ENCODE measurements around the gene CLTA. TPM values are rescaled to one million over a fixed set of nuclear protein-coding genes. Genes with fewer than 3 reads are reported as not detected.
"Not testable (repeated sequence)": the region's sequence is repeated elsewhere in the genome, so short reads cannot be mapped to it uniquely, and the experiment has no call there.

The CLTA gene
- total RNA-seq, 2 experiments from 2014 or later, result 123 to 133 TPM

GRCh38 chr9:36169708-36170107 is 21.0 kb upstream of the CLTA start:
- no peak overlapping the region for H3K27ac Mint-ChIP-seq
- H3K4me1 Mint-ChIP-seq, result peaks cover 6% of the 10 kb centered on the region
- no peak overlapping the region for H3K4me3 Mint-ChIP-seq
- no peak for ATAC-seq
- intact Hi-C loops (cut with DNase I, micrococcal nuclease), result loop anchor here in 1 of 2 experiments (5.0 kb wide), 1 partner anchor 132 kb away; the partner anchor contains the start of gene RECK
- POLR2A ChIA-PET, result no interaction called here
- no peaks in the 10 kb centered on the region for H3K27me3 Mint-ChIP-seq
- CTCF ChIA-PET, result interaction anchor here (5.2 to 15.4 kb wide), 2 partner anchors 20 to 67 kb away, joined by 25 to 246 read pairs; partner anchors contain the start of gene CLTA
- no peaks in the 10 kb centered on the region for H3K36me3 Mint-ChIP-seq (ENCODE audit: low read depth)
- DNase-seq, result no peak
- H3K9me3 Mint-ChIP-seq (ENCODE audit: low read depth), result no peaks in the 10 kb centered on the region

DNA sequence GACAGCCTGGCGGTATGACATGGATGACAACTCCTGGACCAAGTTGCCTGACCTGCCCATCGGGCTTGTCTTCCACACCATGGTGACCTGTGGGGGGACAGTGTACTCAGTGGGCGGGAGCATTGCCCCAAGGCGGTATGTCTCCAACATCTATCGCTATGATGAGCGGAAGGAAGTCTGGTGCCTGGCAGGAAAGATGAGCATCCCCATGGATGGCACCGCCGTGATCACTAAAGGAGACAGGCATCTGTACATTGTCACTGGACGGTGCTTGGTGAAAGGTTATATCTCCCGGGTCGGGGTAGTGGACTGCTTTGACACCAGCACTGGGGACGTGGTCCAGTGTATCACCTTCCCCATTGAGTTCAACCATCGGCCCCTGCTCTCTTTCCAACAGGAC is 20.2 kb upstream of the CLTA start:
- intact Hi-C loops (cut with DNase I, micrococcal nuclease), result no loop called here
- ATAC-seq, result no peak
- DNase-seq, result no peak
- Mint-ChIP-seq H3K27me3 (no peaks in the 10 kb centered on the region), H3K4me1 (peaks cover 6% of the 10 kb centered on the region), H3K9me3 (ENCODE audit: low read depth) (no peaks in the 10 kb centered on the region), H3K36me3 (ENCODE audit: low read depth) (no peaks in the 10 kb centered on the region), H3K27ac (no peak overlapping the region), H3K4me3 (no peak overlapping the region)
- CTCF ChIA-PET, result interaction anchor here (5.2 to 15.4 kb wide), 2 partner anchors 19 to 68 kb away, joined by 25 to 246 read pairs; partner anchors contain the start of gene CLTA
- POLR2A ChIA-PET, result no interaction called here

DNA sequence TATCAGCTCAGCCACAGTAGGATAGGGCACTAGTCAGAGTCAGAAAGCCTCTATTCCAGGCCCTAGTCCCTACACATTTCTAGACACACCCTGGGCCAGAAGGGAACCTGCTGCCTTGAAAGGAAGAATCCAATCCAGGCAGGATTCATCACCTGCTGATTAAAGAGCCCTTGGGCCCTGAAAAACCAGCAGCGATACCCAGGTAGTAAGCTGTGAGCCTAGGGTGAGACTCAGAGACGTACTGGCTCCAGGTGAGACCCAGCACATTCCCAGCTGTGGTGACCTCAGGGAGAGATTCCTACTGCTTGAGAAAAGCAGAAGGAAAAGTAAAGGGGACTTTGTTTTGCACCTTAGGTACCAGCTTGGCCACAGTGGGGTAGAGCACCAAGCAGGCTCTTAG is 16.9 kb upstream of the CLTA start:
- CTCF ChIA-PET, result interaction anchor here (0.6 to 1.5 kb wide), 2 partner anchors 151 to 1602 kb away, joined by 3 read pairs; no protein-coding TSS in a partner anchor
- ATAC-seq, result no peak
- POLR2A ChIA-PET, result no interaction called here
- no peak overlapping the region for H3K27ac Mint-ChIP-seq
- H3K4me3 Mint-ChIP-seq, result no peak overlapping the region
- H3K9me3 Mint-ChIP-seq (ENCODE audit: low read depth), result no peaks in the 10 kb centered on the region
- no peaks in the 10 kb centered on the region for H3K4me1 Mint-ChIP-seq
- H3K27me3 Mint-ChIP-seq, result no peaks in the 10 kb centered on the region
- no peaks in the 10 kb centered on the region for H3K36me3 Mint-ChIP-seq (ENCODE audit: low read depth)
- DNase-seq, result no peak
- intact Hi-C loops (cut with DNase I, micrococcal nuclease), result no loop called here

GRCh38 chr9:36174271-36174670 is 16.4 kb upstream of the CLTA start:
- no peaks in the 10 kb centered on the region for H3K9me3 Mint-ChIP-seq (ENCODE audit: low read depth)
- no peak overlapping the region for H3K27ac Mint-ChIP-seq
- no peak overlapping the region for H3K4me3 Mint-ChIP-seq
- ChIA-PET POLR2A (no interaction called here), CTCF (interaction anchor here (0.6 to 1.6 kb wide), 3 partner anchors 16 to 1603 kb away, joined by 3 read pairs; partner anchors contain the start of gene CLTA)
- H3K27me3 Mint-ChIP-seq, result no peaks in the 10 kb centered on the region
- ATAC-seq (no peak), DNase-seq (no peak)
- intact Hi-C loops (cut with DNase I, micrococcal nuclease), result no loop called here
- H3K36me3 Mint-ChIP-seq (ENCODE audit: low read depth), result no peaks in the 10 kb centered on the region
- no peaks in the 10 kb centered on the region for H3K4me1 Mint-ChIP-seq

GRCh38 chr9:36174731-36175130 is 16.0 kb upstream of the CLTA start:
- CTCF ChIA-PET, result interaction anchor here (1.2 to 1.6 kb wide), 2 partner anchors 8 to 15 kb away, joined by 3 to 5 read pairs; partner anchors contain the start of gene CLTA
- intact Hi-C loops (cut with DNase I, micrococcal nuclease), result no loop called here
- Mint-ChIP-seq H3K4me1 (no peaks in the 10 kb centered on the region), H3K27me3 (no peaks in the 10 kb centered on the region), H3K36me3 (ENCODE audit: low read depth) (no peaks in the 10 kb centered on the region), H3K4me3 (no peak overlapping the region), H3K9me3 (ENCODE audit: low read depth) (no peaks in the 10 kb centered on the region), H3K27ac (no peak overlapping the region)
- ATAC-seq (no peak), DNase-seq (no peak)
- POLR2A ChIA-PET, result no interaction called here

DNA sequence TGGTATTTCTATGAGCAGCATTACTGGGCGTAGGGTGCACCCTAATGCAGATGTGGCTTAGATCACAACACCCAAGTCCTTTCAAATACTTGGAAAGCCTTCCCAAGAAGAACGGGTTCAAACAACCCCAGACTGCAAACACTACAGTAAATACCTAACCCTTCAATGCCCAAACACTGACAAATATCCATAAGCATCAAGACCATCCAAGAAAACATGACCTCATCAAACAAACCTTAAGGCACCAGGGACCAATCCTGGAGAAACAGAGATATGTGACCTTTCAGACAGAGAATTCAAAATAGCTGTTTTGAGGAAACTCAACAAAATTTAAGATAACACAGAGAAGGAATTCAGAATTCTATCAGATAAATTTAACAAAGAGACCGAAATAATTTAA is 15.5 kb upstream of the CLTA start:
- H3K9me3 Mint-ChIP-seq (ENCODE audit: low read depth); DNase-seq; H3K4me1 Mint-ChIP-seq; H3K4me3 Mint-ChIP-seq; intact Hi-C loops (cut with DNase I, micrococcal nuclease); POLR2A ChIA-PET; ATAC-seq; H3K27me3 Mint-ChIP-seq; H3K27ac Mint-ChIP-seq; H3K36me3 Mint-ChIP-seq (ENCODE audit: low read depth): not testable (repeated sequence)
- CTCF ChIA-PET, result interaction anchor here (1.2 to 1.6 kb wide), 3 partner anchors 8 to 72 kb away, joined by 3 to 5 read pairs (median 5); partner anchors contain the start of gene CLTA

DNA sequence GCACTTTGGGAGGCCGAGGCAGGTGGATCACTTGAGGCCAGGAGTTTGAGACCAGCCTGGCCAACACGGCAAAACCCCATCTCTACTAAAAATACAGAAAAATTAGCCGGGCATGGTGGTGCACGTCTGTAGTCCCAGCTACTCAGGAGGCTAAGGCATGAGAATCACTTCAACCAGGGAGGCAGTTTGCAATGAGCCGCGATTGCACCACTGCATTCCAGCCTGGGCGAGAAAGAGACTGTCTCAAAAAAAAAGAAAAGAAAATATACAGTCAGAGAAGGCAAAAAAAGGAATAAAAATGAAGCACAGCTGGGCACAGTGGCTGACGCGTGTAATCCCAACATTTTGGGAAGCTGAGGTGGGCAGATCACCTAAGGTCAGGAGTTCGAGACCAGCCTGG is 14.2 kb upstream of the CLTA start:
- H3K4me3 Mint-ChIP-seq; POLR2A ChIA-PET; H3K9me3 Mint-ChIP-seq (ENCODE audit: low read depth); H3K27ac Mint-ChIP-seq; DNase-seq; ATAC-seq; H3K27me3 Mint-ChIP-seq; intact Hi-C loops (cut with DNase I, micrococcal nuclease); H3K4me1 Mint-ChIP-seq; H3K36me3 Mint-ChIP-seq (ENCODE audit: low read depth): not testable (repeated sequence)
- CTCF ChIA-PET, result interaction anchor here (1.3 to 1.9 kb wide), 2 partner anchors 73 to 77 kb away, joined by 5 read pairs; no protein-coding TSS in a partner anchor

DNA sequence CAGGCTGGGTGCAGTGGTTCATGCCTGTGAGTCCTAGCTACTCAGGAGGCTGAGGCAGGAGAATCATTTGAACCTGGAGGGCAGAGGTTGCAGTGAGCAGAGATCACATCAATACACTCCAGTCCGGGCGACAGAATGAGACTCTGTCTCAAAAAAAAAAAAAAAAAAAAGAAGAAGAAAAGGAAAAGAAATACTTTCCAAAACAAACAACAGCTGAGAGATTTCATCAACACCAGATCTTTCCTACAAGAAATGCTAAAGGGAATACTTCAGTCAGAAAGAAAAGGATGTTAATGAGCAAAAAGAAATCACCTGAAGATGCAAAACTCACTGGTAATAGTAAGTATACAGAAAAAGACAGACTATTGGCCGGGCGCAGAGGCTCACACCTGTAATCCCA is 13.2 kb upstream of the CLTA start:
- Mint-ChIP-seq H3K9me3 (ENCODE audit: low read depth) (no peaks in the 10 kb centered on the region), H3K27ac (no peak overlapping the region), H3K4me3 (no peak overlapping the region), H3K4me1 (no peaks in the 10 kb centered on the region), H3K36me3 (ENCODE audit: low read depth) (no peaks in the 10 kb centered on the region), H3K27me3 (no peaks in the 10 kb centered on the region)
- DNase-seq (no peak), ATAC-seq (no peak)
- intact Hi-C loops (cut with DNase I, micrococcal nuclease), result no loop called here
- ChIA-PET CTCF (interaction anchor here (0.9 to 1.9 kb wide), 2 partner anchors 11 to 78 kb away, joined by 4 to 5 read pairs; no protein-coding TSS in a partner anchor), POLR2A (interaction anchor here (0.7 kb wide), 1 partner anchor 270 kb away, joined by 3 read pairs; no protein-coding TSS in a partner anchor)

- CTCF ChIA-PET, result interaction anchor here (0.6 to 0.8 kb wide), 2 partner anchors 40 to 71 kb away, joined by 3 read pairs; no protein-coding TSS in a partner anchor
- H3K9me3 Mint-ChIP-seq (ENCODE audit: low read depth); H3K36me3 Mint-ChIP-seq (ENCODE audit: low read depth); intact Hi-C loops (cut with DNase I, micrococcal nuclease); H3K4me1 Mint-ChIP-seq; DNase-seq; H3K4me3 Mint-ChIP-seq; POLR2A ChIA-PET; H3K27ac Mint-ChIP-seq; H3K27me3 Mint-ChIP-seq; ATAC-seq: not testable (repeated sequence)
Measured at GRCh38 chr9:36180243-36180642, 10.5 kb upstream of the CLTA start.

DNA sequence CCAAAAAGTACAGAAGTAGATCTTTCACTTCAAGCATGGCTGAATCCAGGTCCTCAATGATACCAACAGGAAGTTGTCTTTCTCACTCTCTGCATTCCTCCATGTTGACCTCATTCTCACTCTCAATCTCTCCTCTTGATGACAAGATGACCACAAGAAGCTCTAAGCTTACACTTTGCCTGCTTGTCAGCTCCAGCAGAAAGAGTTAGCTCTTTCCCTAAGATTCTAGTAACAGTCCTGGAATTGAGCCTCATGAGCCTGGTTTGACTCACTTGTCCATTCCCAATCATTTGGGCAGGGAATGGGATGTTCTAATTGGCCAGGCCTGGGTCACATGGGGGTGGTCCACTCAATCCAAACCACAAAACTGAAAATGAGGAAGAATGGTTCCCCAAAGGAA is 3.3 kb upstream of the CLTA start:
- H3K27me3 Mint-ChIP-seq, result no peaks in the 10 kb centered on the region
- POLR2A ChIA-PET, result no interaction called here
- no peak overlapping the region for H3K27ac Mint-ChIP-seq
- H3K9me3 Mint-ChIP-seq (ENCODE audit: low read depth), result no peaks in the 10 kb centered on the region
- H3K36me3 Mint-ChIP-seq (ENCODE audit: low read depth), result peaks cover 6% of the 10 kb centered on the region
- CTCF ChIA-PET, result interaction anchor here (0.6 to 1.0 kb wide), 2 partner anchors 76 to 491 kb away, joined by 3 read pairs; no protein-coding TSS in a partner anchor
- DNase-seq (no peak), ATAC-seq (no peak)
- intact Hi-C loops (cut with DNase I, micrococcal nuclease), result no loop called here
- H3K4me1 Mint-ChIP-seq, result peaks cover 14% of the 10 kb centered on the region
- no peak overlapping the region for H3K4me3 Mint-ChIP-seq

GRCh38 chr9:36188212-36188611 is 2.5 kb upstream of the CLTA start:
- no peaks in the 10 kb centered on the region for H3K27me3 Mint-ChIP-seq
- intact Hi-C loops (cut with DNase I, micrococcal nuclease), result no loop called here
- CTCF ChIA-PET, result interaction anchor here (1.0 to 5.2 kb wide), 3 partner anchors 20 to 298 kb away, joined by 3 to 38 read pairs (median 25); partner anchors contain the start of gene CCIN
- H3K9me3 Mint-ChIP-seq (ENCODE audit: low read depth), result no peaks in the 10 kb centered on the region
- H3K27ac Mint-ChIP-seq, result no peak overlapping the region
- H3K36me3 Mint-ChIP-seq (ENCODE audit: low read depth), result peaks cover 9% of the 10 kb centered on the region
- DNase-seq (no peak), ATAC-seq (no peak)
- peaks cover 21% of the 10 kb centered on the region for H3K4me1 Mint-ChIP-seq
- H3K4me3 Mint-ChIP-seq, result no peak overlapping the region
- POLR2A ChIA-PET, result no interaction called here

- no peak for DNase-seq
- intact Hi-C loops (cut with DNase I, micrococcal nuclease), result loop anchor here (1.0 to 10.0 kb wide), 14 partner anchors 17 to 1295 kb away; partner anchors contain the start of genes GNE (in 2 of the 2), ATOSB (in 1 of the 2), CCDC107 (in 1 of the 2) and GLIPR2 (in 1 of the 2)
- Mint-ChIP-seq H3K27ac (no peak overlapping the region), H3K4me3 (peak overlapping the region; percentile 95), H3K27me3 (no peaks in the 10 kb centered on the region), H3K4me1 (peaks cover 38% of the 10 kb centered on the region), H3K9me3 (ENCODE audit: low read depth) (no peaks in the 10 kb centered on the region), H3K36me3 (ENCODE audit: low read depth) (peaks cover 25% of the 10 kb centered on the region)
- ChIA-PET CTCF (interaction anchor here (0.5 to 5.2 kb wide), 40 partner anchors 8 to 1182 kb away, joined by 3 to 38 read pairs (median 4); partner anchors contain the start of genes CCIN and RECK), POLR2A (interaction anchor here (0.6 to 1.9 kb wide), 9 partner anchors 13 to 211 kb away, joined by 3 to 8 read pairs (median 3); partner anchors contain the start of genes GLIPR2 and RNF38)
- ATAC-seq, result no peak
Measured at GRCh38 chr9:36189976-36190375, 745 bp upstream of the CLTA start.

Data from activated CD4-positive, alpha-beta T cell treated with anti-CD3 and anti-CD28 coated beads for 36 hours (primary cell).